Tibial artery (tissue), 4 donors: ENCODE results near the gene VPS39.

Experiments used
- DNase-seq, 2 donors: peaks; one replicate each; pipeline ENCODE4 v3.0.0-alpha.2; 2019
- H3K27ac ChIP-seq, 2 donors: fragments of 200-600 bp; sonication (generic) in 1 of 2; 1 replicate in 1 of 2; 2 replicates in 1 of 2; pipeline ENCODE4 v1.5.1; 2018 to 2019; ENCODE audit warnings: mild to moderate bottlenecking in 1 of 2
- H3K27me3 ChIP-seq, 2 donors: fragments of 200-600 bp; sonication (generic) in 1 of 2; one replicate each; pipeline versions ENCODE4 v1.5.1 to v1.6.0; 2016 to 2019
- H3K36me3 ChIP-seq, 3 donors: fragments of 200-600 bp; sonication (generic) in 2 of 3; one replicate each; pipeline ENCODE4 v1.5.1; 2016 to 2019; ENCODE audit warnings: mild to moderate bottlenecking in 2 of 3
- H3K4me1 ChIP-seq, 4 donors: fragments of 200-600 bp; sonication (generic) in 2 of 4; 1 replicate in 3 of 4; 2 replicates in 1 of 4; pipeline ENCODE4 v1.5.1; 2016 to 2019
- H3K4me3 ChIP-seq, 2 donors: fragments of 200-600 bp; sonication (generic) in 1 of 2; 1 replicate in 1 of 2; 2 replicates in 1 of 2; pipeline ENCODE4 v1.5.1; 2018 to 2019; ENCODE audit warnings: mild to moderate bottlenecking in 2 of 2
- H3K9me3 ChIP-seq, 3 donors: fragments of 200-600 bp; sonication (generic) in 1 of 3; one replicate each; pipeline ENCODE4 v1.5.1; 2016 to 2019
- CTCF ChIP-seq, 2 experiments: fragments of 200-600 bp in 1 of 2; fragments of 450-650 bp in 1 of 2; IDR thresholded peaks; one replicate each; pipeline ENCODE4 v1.5.1; 2017 to 2019; ENCODE audit warnings: antibody characterized with exemption in 2 of 2, mild to moderate bottlenecking in 1 of 2, moderate library complexity in 1 of 2
- intact Hi-C: fragments of 100-400 bp; cut with DNase I; formaldehyde crosslinking; loops from one replicate; pipeline ENCODE4 v1.15.0; 2023; ENCODE audit warnings: low total_unique reads

The VPS39 gene

DNA sequence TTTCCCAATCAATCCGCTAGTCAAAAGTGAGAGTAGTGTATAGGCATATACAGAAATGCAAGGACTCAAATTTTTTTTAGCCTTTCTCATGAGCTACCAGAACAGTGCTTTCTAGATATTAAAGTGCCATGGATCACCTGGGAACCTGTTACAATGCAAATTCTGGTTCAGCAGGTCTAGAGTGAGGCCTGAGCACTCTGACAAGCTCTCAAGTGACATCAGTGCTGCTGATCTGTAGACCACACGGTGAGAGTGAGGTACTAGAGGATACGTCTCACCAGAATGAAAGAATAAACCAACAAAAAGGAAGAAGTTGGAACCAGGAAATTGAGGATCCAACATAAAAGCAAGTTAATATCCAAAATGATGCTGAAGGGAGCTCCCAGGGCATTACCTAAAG lies 97.7 kb downstream of the VPS39 start:
- Histone ChIP-seq H3K4me1 (no peaks in the 10 kb centered on the region), H3K27me3 (peaks cover 0 to 14% of the 10 kb centered on the region in 2 donors), H3K36me3 (no peaks in the 10 kb centered on the region), H3K9me3 (peaks cover 0 to 10% (median 6%) of the 10 kb centered on the region in 3 donors), H3K27ac (no peak overlapping the region), H3K4me3 (no peak overlapping the region)
- DNase-seq = no peak
- intact Hi-C loops = no loop called here
- TF ChIP-seq CTCF (IDR thresholded peaks at IDR 0.05) = no peak

DNA sequence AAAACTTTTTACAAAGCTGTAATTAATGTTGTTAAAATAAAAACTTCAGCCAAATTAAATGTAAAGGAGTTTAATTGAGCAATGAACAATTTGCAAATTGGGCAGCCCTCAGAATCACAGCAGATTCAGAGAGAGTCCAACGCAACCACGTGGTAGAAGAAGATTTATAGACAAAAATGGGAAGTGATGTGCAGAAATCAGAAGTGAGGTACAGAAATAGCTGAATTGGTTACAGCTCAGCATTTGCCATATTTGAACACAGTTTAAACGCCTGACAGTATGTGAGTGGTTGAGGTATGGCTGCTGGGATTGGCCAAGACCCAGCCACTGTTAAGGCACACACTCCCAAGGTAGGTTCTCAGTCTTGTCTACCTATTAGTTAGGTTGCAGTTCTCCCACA lies 99.3 kb downstream of the VPS39 start:
- Histone ChIP-seq H3K4me3 (no peak overlapping the region), H3K27me3 (peaks cover 0 to 14% of the 10 kb centered on the region in 2 donors), H3K4me1 (no peaks in the 10 kb centered on the region), H3K36me3 (no peaks in the 10 kb centered on the region), H3K27ac (no peak overlapping the region), H3K9me3 (peaks cover 0 to 10% (median 6%) of the 10 kb centered on the region in 3 donors)
- TF ChIP-seq CTCF (IDR thresholded peaks at IDR 0.05) = no peak
- DNase-seq = no peak
- intact Hi-C loops = no loop called here
